Measurements from ENCODE around the gene OR51T1. TPM values are rescaled to one million over a fixed set of nuclear protein-coding genes. Genes with fewer than 3 reads are reported as not detected.

The OR51T1 gene
- total RNA-seq, 3 donors from 2014 or later = not detected

GRCh38 chr11:4903484-4903883, 21.8 kb downstream of the OR51T1 start, which contains the start of gene OR51A7:
Gene OR51A7, plus strand, starts transcription at chr11:4903783. Its CDS starts 3,587 bp downstream, at chr11:4907370.
- H3K4me1 ChIP-seq = no peaks in the 10 kb centered on the region
- TF ChIP-seq POLR2AphosphoS5 (IDR thresholded peaks at IDR 0.05) (no peak), CTCF (IDR thresholded peaks at IDR 0.05) (no peak), POLR2A (IDR thresholded peaks at IDR 0.05) (no peak)
- intact Hi-C loops (cut with DNase I; ENCODE audit: low total_unique reads) = loop anchor here (2.0 kb wide), 1 partner anchor 41 kb away; no protein-coding TSS in a partner anchor
- H3K9me3 ChIP-seq = no peaks in the 10 kb centered on the region
- H3K36me3 ChIP-seq = no peaks in the 10 kb centered on the region
- H3K27me3 ChIP-seq = no peaks in the 10 kb centered on the region
- no peak for DNase-seq (ENCODE audit: low spot score in 2 of 2)
- no peak within 1 kb of the TSS for H3K4me3 ChIP-seq
- H3K27ac ChIP-seq = no peak within 1 kb of the TSS

- Histone ChIP-seq H3K36me3 (no peaks in the 10 kb centered on the region), H3K4me3 (no peak overlapping the region), H3K27me3 (no peaks in the 10 kb centered on the region), H3K4me1 (no peaks in the 10 kb centered on the region), H3K9me3 (no peaks in the 10 kb centered on the region), H3K27ac (no peak overlapping the region)
- intact Hi-C loops (cut with DNase I; ENCODE audit: low total_unique reads) = no loop called here
- no peak for TF ChIP-seq POLR2AphosphoS5 (IDR thresholded peaks at IDR 0.05)
- no peak for TF ChIP-seq POLR2A (IDR thresholded peaks at IDR 0.05)
- TF ChIP-seq CTCF (IDR thresholded peaks at IDR 0.05) = no peak
- DNase-seq (ENCODE audit: low spot score in 2 of 2) = no peak
Observed at GRCh38 chr11:4916581-4916980, 34.9 kb downstream of the OR51T1 start.

- Histone ChIP-seq H3K4me1 (no peaks in the 10 kb centered on the region), H3K4me3 (no peak within 1 kb of the TSS), H3K9me3 (no peaks in the 10 kb centered on the region), H3K36me3 (no peaks in the 10 kb centered on the region), H3K27ac (no peak within 1 kb of the TSS), H3K27me3 (no peaks in the 10 kb centered on the region)
- no peak for DNase-seq (ENCODE audit: low spot score in 2 of 2)
- intact Hi-C loops (cut with DNase I; ENCODE audit: low total_unique reads) = no loop called here
- TF ChIP-seq CTCF (IDR thresholded peaks at IDR 0.05) = no peak
- no peak for TF ChIP-seq POLR2A (IDR thresholded peaks at IDR 0.05)
- no peak for TF ChIP-seq POLR2AphosphoS5 (IDR thresholded peaks at IDR 0.05)
Observed at GRCh38 chr11:4919250-4919649, 37.5 kb downstream of the OR51T1 start, which contains the start of gene OR51G2. Gene OR51G2, minus strand, starts transcription at chr11:4919350. Its CDS starts 3,687 bp downstream, at chr11:4915663.

DNA sequence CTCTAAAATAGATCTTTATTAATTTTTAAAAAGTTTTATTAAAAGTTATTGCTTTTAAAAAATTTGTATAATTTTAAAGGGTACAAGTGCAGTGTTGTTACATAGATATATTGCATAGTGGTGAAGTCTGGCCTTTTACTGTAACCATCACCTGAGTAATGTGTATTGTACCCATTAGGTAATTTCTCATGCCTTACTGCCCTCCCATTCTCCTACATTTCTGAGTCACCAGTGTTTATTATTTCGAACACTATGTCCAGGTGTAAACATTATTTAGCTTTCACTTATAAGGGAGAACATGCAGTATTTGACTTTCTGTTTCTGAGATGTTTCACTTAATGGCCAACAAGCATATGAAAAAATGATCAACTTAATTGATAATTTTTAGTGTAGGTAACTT, 40.1 kb downstream of the OR51T1 start:
- intact Hi-C loops (cut with DNase I; ENCODE audit: low total_unique reads) = no loop called here
- no peaks in the 10 kb centered on the region for H3K4me1 ChIP-seq
- no peak overlapping the region for H3K27ac ChIP-seq
- H3K27me3 ChIP-seq = no peaks in the 10 kb centered on the region
- no peaks in the 10 kb centered on the region for H3K36me3 ChIP-seq
- H3K4me3 ChIP-seq = no peak overlapping the region
- H3K9me3 ChIP-seq = no peaks in the 10 kb centered on the region
- no peak for DNase-seq (ENCODE audit: low spot score in 2 of 2)
- TF ChIP-seq POLR2A (IDR thresholded peaks at IDR 0.05) (no peak), POLR2AphosphoS5 (IDR thresholded peaks at IDR 0.05) (no peak), CTCF (IDR thresholded peaks at IDR 0.05) (no peak)

DNA sequence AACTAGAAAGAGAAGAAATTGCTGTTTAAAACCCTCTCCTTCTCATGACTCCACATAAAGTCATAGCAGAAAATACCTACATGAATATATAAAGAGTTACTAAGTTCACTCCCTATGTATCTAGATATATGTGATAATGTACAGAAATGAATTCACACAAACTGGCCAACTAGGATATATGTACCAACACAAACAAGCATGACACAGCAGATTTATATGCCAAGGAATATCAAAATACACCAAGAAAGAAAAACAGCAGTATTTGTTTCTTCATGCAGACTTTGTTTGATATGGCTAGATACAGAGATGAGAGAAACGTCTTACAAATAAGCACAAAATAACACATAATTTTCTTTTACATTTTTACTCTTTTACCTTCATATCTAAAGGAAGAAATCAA, 40.6 kb downstream of the OR51T1 start:
- DNase-seq (ENCODE audit: low spot score in 2 of 2) = no peak
- no peak overlapping the region for H3K27ac ChIP-seq
- no peaks in the 10 kb centered on the region for H3K9me3 ChIP-seq
- H3K36me3 ChIP-seq = no peaks in the 10 kb centered on the region
- H3K4me3 ChIP-seq = no peak overlapping the region
- no peaks in the 10 kb centered on the region for H3K4me1 ChIP-seq
- H3K27me3 ChIP-seq = no peaks in the 10 kb centered on the region
- no peak for TF ChIP-seq POLR2A (IDR thresholded peaks at IDR 0.05)
- TF ChIP-seq POLR2AphosphoS5 (IDR thresholded peaks at IDR 0.05) = no peak
- no peak for TF ChIP-seq CTCF (IDR thresholded peaks at IDR 0.05)
- intact Hi-C loops (cut with DNase I; ENCODE audit: low total_unique reads) = no loop called here
